Ascending aorta (tissue), 2 donors: ENCODE data around the gene PRSS27. TPM values are rescaled to one million over a fixed set of nuclear protein-coding genes. Genes with fewer than 3 reads are reported as not detected.

ENCODE experiments used
- DNase-seq, 2 donors: peaks; one replicate each; pipeline ENCODE4 v3.0.0-alpha.2; 2019; ENCODE audit warnings: low spot score in 2 of 2
- H3K27ac ChIP-seq, 2 donors: fragments of 200-600 bp; sonication (generic); one replicate each; pipeline ENCODE4 v1.5.1; 2016 to 2017; ENCODE audit warnings: mild to moderate bottlenecking in 1 of 2
- H3K27me3 ChIP-seq: fragments of 200-600 bp; sonication (generic); one replicate; pipeline ENCODE4 v1.5.1; 2017
- H3K36me3 ChIP-seq, 2 donors: fragments of 200-600 bp; sonication (generic); one replicate each; pipeline ENCODE4 v1.5.1; 2016
- H3K4me1 ChIP-seq, 2 donors: fragments of 200-600 bp; sonication (generic); one replicate each; pipeline ENCODE4 v1.5.1; 2016 to 2017; ENCODE audit warnings: mild to moderate bottlenecking in 1 of 2
- H3K4me3 ChIP-seq, 2 donors: fragments of 200-600 bp; sonication (generic); one replicate each; pipeline ENCODE4 v1.5.1; 2016 to 2017; ENCODE audit warnings: mild to moderate bottlenecking in 1 of 2
- H3K9me3 ChIP-seq, 2 donors: fragments of 200-600 bp; sonication (generic); one replicate each; pipeline ENCODE4 v1.5.1; 2016
- intact Hi-C: fragments of 100-400 bp; cut with DNase I; formaldehyde crosslinking; loops from one replicate; pipeline ENCODE4 v1.15.1; 2023
- total RNA-seq: library from RNA; depleted of rRNA; stranded (reverse); fragments of >200 nt; gene quantifications from one replicate; pipeline ENCODE4 v1.1.0, GENCODE V29; 2016
- TF ChIP-seq, protein P1 (sequence below), 3 experiments: fragments of 200-600 bp in 2 of 3; fragments of 450-650 bp in 1 of 3; sonication (generic) in 2 of 3; IDR thresholded peaks; one replicate each; pipeline ENCODE4 v1.5.1; 2016 to 2019; ENCODE audit warnings: antibody characterized with exemption in 3 of 3, mild to moderate bottlenecking in 1 of 3, moderate library complexity in 1 of 3

Gene PRSS27
- total RNA-seq, 1 donor from 2014 or later = not detected

DNA sequence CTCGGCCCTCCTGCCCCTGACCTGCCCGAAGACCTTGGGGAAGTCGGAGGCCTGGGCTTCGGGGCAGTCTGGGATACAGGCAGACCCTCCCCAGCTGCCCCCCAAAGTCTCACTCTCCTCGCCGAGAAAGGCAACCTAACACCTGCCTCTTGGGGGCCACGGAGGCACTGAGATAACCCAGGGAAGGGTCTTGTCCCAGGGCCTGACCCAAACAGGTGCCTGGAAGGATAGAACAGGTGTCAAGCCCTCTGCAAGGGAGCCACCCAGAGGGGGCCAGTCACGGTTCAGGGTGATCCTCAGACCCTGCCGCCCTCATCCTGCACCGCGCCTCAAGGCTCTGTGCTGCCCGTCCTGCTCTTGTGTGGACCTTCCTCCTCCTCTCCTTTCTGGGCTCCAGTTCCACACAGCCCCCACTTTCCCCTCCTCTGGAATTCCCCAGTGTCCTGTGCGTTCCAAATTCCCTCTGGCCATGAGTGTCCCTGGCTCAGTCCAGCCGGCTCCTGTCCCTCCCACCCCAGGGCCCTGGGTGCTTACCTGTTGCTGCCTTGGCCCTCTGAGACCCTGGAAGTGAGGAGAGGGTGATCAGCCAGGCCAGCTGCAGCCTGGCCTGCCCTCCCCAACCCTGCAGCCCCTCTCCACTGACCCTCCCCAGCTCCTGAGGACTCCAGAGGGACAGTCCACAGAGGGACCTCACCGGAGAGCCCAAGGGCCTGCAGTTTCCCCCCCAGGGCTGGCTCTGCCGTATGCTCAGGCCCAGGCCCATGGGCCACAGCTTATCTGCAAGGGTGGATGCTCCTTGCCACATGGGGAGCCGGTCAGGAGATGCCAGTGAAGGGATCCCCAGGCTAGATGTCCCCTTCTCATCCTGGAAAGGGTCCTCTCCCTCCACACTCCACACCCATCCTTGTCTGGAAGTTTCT lies 3.8 kb downstream of the PRSS27 start:
- Histone ChIP-seq H3K4me3 (no peak overlapping the region), H3K27ac (no peak overlapping the region), H3K4me1 (peaks cover 0 to 5% of the 10 kb centered on the region in 2 donors), H3K27me3 (no peaks in the 10 kb centered on the region), H3K36me3 (no peaks in the 10 kb centered on the region), H3K9me3 (no peaks in the 10 kb centered on the region)
- TF ChIP-seq, protein P1, sequence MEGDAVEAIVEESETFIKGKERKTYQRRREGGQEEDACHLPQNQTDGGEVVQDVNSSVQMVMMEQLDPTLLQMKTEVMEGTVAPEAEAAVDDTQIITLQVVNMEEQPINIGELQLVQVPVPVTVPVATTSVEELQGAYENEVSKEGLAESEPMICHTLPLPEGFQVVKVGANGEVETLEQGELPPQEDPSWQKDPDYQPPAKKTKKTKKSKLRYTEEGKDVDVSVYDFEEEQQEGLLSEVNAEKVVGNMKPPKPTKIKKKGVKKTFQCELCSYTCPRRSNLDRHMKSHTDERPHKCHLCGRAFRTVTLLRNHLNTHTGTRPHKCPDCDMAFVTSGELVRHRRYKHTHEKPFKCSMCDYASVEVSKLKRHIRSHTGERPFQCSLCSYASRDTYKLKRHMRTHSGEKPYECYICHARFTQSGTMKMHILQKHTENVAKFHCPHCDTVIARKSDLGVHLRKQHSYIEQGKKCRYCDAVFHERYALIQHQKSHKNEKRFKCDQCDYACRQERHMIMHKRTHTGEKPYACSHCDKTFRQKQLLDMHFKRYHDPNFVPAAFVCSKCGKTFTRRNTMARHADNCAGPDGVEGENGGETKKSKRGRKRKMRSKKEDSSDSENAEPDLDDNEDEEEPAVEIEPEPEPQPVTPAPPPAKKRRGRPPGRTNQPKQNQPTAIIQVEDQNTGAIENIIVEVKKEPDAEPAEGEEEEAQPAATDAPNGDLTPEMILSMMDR (IDR thresholded peaks at IDR 0.05) = no peak
- intact Hi-C loops = no loop called here
- DNase-seq = no peak

DNA sequence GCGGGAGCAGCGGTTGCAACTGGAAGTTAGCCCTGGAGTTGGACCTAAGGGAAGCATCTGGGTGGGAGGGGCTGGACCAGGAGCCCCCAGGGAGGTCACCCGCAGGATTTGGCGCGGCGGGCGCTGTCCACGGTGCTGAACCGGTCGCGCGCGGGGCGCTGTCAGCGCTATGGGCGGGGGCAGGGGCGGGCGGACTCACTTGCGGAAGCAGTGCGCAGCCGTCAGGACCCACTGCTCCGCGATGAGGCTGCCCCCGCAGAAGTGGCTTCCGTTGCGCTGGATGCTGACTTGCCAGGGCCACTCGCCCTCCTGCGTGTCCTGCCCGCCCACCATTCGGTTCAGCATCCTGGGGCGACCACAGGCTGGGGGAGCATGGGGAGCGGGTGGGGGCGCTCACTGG lies 4.5 kb downstream of the PRSS27 start:
- Histone ChIP-seq H3K27me3 (no peaks in the 10 kb centered on the region), H3K36me3 (no peaks in the 10 kb centered on the region), H3K27ac (no peak overlapping the region), H3K4me3 (no peak overlapping the region), H3K4me1 (peaks cover 0 to 4% of the 10 kb centered on the region in 2 donors), H3K9me3 (no peaks in the 10 kb centered on the region)
- TF ChIP-seq, protein P1 (IDR thresholded peaks at IDR 0.05) = no peak
- intact Hi-C loops = no loop called here
- peak in 1 of 2 donors; percentile 70 for DNase-seq

GRCh38 chr16:2715064-2715463 lies 5.0 kb downstream of the PRSS27 start:
- Histone ChIP-seq H3K27ac (no peak overlapping the region), H3K36me3 (no peaks in the 10 kb centered on the region), H3K27me3 (no peaks in the 10 kb centered on the region), H3K4me3 (no peak overlapping the region), H3K9me3 (no peaks in the 10 kb centered on the region), H3K4me1 (no peaks in the 10 kb centered on the region)
- no peak for DNase-seq
- intact Hi-C loops = no loop called here
- TF ChIP-seq, protein P1 (IDR thresholded peaks at IDR 0.05) = no peak

DNA sequence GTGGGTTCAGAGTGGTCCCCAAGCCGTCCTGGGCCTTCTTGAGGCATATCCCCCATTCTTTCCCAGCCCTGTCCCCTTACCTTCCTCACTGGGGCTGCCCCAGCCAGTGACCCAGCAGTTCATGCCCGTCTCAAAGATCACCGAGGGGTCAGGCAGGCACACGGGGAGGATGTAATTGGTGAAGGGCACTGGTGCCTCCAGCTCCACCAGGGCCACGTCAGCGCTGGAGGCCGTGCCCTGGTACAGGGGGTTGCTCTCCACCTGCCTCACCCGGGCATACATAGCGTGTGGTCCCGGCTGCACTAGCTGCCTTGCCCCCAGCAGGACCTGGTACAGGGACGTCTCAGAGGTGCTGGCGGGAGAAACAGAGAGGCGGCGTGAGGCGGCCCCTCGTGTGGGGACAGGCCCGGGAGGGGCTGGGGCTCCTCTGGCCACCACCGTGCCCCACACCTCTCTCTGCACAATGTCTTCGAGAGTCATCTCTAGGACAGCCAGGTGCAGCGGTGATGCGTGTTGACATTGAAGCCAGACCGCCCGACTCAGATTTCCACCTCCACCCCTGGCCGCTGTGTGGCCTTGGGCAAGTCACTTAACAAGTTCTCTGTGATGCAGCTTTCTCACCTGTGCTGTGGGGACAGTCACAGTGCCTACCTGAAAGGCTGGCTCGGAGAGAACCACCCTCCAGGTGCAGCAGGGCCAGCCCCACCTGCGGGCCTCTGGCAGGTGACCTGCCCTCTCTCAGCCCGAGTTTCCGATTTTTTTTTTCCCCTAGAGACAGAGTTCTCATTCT lies 5.8 kb downstream of the PRSS27 start:
- H3K9me3 ChIP-seq = no peaks in the 10 kb centered on the region
- no peak for DNase-seq
- no peaks in the 10 kb centered on the region for H3K27me3 ChIP-seq
- no peak overlapping the region for H3K27ac ChIP-seq
- no peak overlapping the region for H3K4me3 ChIP-seq
- peaks cover 0 to 1% of the 10 kb centered on the region in 2 donors for H3K36me3 ChIP-seq
- H3K4me1 ChIP-seq = no peaks in the 10 kb centered on the region
- intact Hi-C loops = no loop called here
- TF ChIP-seq, protein P1 (IDR thresholded peaks at IDR 0.05) = no peak

GRCh38 chr16:2713523-2713922 lies 6.5 kb downstream of the PRSS27 start:
- no peak for DNase-seq
- Histone ChIP-seq H3K4me1 (no peaks in the 10 kb centered on the region), H3K27ac (no peak overlapping the region), H3K27me3 (no peaks in the 10 kb centered on the region), H3K9me3 (no peaks in the 10 kb centered on the region), H3K4me3 (no peak overlapping the region), H3K36me3 (peaks cover 3 to 6% of the 10 kb centered on the region in 2 donors)
- intact Hi-C loops = no loop called here
- TF ChIP-seq, protein P1 (IDR thresholded peaks at IDR 0.05) = no peak
